GM12872 (cell line): ENCODE measurements around the gene HDAC9.

ENCODE experiments used
- TF ChIP-seq, protein P1 (sequence below): IDR thresholded peaks from 3 replicates; pipeline ENCODE4 v1.5.1; 2011; ENCODE audit warnings: low read depth, mild to moderate bottlenecking, low read length, moderate library complexity; ENCODE audit not compliant: insufficient read depth

Gene HDAC9

DNA sequence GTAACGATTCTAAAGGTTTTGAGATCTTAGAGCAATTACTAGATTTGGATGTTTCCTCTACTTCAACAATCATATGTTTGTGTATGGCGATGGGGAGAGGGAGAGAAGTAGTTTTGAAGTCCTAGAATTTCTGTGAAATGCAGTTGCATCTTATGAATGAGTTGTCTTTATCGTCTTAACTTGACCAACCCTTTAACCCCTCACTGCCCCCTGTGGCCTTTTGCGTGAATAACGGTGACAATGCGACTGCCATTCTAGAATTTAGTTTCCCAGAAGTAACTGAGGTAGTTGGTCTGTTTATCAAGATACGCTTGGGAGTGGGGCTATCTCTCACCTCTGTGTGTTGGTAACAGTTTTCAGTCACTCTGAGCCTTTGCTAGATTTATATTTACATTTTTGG is 204.6 kb downstream of the HDAC9 start:
- TF ChIP-seq, protein P1, sequence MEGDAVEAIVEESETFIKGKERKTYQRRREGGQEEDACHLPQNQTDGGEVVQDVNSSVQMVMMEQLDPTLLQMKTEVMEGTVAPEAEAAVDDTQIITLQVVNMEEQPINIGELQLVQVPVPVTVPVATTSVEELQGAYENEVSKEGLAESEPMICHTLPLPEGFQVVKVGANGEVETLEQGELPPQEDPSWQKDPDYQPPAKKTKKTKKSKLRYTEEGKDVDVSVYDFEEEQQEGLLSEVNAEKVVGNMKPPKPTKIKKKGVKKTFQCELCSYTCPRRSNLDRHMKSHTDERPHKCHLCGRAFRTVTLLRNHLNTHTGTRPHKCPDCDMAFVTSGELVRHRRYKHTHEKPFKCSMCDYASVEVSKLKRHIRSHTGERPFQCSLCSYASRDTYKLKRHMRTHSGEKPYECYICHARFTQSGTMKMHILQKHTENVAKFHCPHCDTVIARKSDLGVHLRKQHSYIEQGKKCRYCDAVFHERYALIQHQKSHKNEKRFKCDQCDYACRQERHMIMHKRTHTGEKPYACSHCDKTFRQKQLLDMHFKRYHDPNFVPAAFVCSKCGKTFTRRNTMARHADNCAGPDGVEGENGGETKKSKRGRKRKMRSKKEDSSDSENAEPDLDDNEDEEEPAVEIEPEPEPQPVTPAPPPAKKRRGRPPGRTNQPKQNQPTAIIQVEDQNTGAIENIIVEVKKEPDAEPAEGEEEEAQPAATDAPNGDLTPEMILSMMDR: peak; percentile 51; the same call in 2 of the 3 replicates

GRCh38 chr7:18702071-18702829 is 206.7 kb downstream of the HDAC9 start:
- TF ChIP-seq, protein P1: no peak

DNA sequence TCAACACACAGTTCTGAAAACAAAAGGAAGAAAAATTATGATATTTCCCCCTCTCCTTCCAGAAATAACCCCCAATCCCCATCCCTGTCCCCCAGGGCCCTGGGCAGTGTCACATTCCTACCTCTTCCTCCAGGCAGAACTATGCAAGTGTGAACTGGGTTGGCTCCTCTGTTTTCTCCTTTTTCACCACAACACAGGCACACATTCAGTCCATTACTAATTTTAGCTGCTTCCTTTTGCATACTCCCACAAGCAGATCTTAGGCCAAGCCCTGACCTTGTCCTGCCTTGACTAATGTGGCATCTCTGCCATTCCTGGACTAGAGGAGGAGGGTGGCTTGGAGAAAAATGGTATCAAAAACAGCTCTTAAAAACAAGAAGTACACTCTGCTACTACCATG is 208.1 kb downstream of the HDAC9 start:
- TF ChIP-seq, protein P1: no peak

- TF ChIP-seq, protein P1: no peak
These were observed 211.1 kb downstream of the HDAC9 start for GRCh38 chr7:18706670-18707069.

DNA sequence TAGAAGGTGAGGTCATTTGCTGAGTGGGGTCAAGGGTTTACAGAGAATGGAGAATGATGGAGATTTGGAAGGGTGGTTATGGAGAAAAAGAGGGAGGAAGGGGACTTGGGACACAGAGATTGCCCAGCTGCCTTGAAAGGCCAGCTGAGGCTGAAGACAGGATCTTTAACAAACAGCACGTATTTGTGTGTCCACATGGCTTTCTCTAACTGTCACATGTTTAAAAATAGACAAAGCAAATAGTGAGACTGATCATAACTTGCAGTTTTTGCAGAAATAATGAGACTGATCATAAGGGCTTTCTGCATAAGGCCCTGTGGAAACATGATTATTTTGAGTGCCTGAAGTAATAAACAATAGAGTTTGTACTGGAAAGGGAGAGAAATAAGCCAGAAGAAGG is 212.7 kb downstream of the HDAC9 start:
- TF ChIP-seq, protein P1: no peak

DNA sequence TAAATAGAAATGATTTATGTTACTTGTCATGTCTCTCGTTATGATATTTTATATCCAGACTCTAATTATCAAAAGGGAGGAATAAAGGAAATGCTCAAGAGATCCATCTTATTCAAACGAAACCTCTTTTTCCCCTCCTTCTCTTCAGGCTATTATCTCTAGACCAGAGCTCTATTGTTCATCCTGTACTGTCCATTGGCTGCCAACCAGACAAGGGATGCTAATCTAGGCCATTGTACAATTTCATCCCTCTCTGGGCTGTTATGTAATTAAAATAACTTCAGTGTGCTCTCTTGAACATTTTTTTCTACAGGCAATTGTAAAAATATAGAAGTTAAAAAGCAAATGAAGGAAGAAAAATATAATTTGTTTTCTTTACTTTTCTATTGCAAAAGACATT is 220.4 kb downstream of the HDAC9 start:
- TF ChIP-seq, protein P1: no peak

DNA sequence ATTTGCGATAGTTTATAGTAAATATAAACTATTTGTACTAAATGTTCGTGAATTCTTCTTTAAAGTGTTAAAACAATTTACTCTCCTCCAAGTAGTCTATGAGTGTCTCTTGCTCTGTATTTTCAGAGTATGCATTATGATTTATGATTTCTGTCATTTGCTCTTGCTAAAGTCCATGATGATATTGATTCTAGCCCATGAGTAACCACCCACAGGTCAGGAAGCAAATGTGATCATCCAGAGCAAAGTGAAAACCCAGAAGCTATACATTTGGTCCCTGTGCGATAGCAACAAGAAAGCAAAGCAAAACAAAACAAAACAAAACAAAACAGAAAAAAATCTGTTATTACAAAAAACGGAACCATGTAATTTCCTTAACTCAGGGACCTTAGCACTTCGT is 225.9 kb downstream of the HDAC9 start:
- TF ChIP-seq, protein P1: no peak

DNA sequence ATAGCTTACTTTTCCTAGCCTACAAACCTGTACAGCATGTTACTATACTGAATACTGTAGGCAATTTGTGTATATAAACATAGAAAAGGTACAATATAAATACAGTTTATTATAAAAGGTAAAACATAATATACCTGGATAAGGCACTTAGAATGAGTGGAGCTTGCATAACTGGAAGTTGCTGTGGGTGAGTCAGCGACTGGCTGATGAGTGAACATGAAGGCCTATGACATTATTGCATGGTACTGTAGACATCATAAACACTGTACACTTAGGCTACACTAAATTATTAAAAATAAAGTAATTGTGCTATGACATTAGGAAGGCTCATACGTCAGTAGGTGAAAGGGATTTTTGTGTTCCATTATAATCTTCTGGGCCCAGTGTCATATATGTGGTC is 228.8 kb downstream of the HDAC9 start:
- TF ChIP-seq, protein P1: no peak
